T follicular helper cell (primary cell): Measurements from ENCODE around the gene TMEM115.

Source experiments
- DNase-seq: peaks from one replicate; pipeline ENCODE4 v3.0.0-alpha.2; 2020; ENCODE audit warnings: low read depth

Gene TMEM115

DNA sequence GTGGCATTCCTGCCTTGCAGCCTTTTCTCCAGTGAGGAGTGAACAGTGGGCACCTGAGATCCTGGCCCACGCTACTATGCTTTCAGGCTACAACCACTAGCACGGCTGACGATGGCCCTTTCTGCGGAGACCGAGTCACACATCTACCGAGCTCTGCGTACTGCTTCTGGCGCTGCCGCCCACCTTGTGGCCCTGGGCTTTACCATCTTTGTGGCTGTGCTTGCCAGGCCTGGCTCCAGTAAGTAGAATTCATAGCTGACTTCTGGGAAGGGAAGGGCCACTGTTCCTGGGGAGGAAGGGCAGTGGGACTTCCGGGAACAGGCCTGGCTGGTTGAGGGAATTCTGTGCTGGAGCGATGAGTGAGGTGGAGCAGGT, 8.0 kb downstream of the TMEM115 start:
- DNase-seq, result no peak

- DNase-seq, result peak; percentile 99
Observed at GRCh38 chr3:50350527-50351322, 8.6 kb downstream of the TMEM115 start, which contains the start of the genes CYB561D2 and NPRL2. Gene CYB561D2, plus strand, starts transcription at chr3:50350862. Its CDS starts 572 bp downstream, at chr3:50351434. Gene NPRL2, minus strand, starts transcription at chr3:50350775. Its CDS starts 123 bp downstream, at chr3:50350652.

DNA sequence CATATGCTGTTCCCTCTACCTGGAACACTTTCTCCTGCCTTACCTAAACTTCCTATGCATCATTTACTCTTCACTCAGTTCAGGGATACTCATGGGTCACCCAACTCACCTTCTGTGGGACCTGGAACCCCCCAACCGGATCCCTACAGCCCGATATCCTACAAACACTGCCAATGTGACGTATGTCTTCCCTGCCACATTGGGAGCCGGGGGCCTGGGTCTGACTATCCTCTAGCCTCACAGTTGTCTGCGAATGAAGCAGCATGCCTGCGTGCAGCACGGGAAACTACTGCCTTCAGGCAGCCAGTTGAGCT, 9.2 kb downstream of the TMEM115 start:
- no peak for DNase-seq

- peak; percentile 69 for DNase-seq
Observed at GRCh38 chr3:50347187-50347813, 12.0 kb downstream of the TMEM115 start.

GRCh38 chr3:50345586-50346234, 13.6 kb downstream of the TMEM115 start, which contains the start of gene ZMYND10:
Gene ZMYND10, minus strand, starts transcription at chr3:50345732. Its CDS starts 153 bp downstream, at chr3:50345579.
- peak; percentile 69 for DNase-seq

DNA sequence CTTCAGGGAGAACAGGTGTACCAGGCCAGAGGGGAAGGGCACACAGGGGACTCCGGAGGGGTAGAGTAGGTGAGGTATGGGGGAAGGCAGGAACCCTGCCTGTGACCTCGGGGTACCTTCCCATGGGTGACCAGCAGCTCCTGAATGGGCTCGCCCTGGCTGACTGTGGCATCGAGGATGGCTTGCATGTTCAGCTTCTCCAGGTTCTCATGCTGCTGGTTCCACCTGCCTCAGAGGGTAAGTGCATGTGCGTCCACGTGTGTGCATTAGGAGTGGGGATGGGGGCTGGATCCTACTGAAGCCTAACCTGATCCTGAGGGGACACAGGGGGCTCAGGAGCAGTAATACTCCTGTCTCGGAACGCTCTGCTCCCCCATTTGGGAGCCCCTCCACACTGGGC, 14.3 kb downstream of the TMEM115 start:
- no peak for DNase-seq

GRCh38 chr3:50342813-50343633, 16.3 kb downstream of the TMEM115 start:
- no peak for DNase-seq

GRCh38 chr3:50341996-50342650, 17.2 kb downstream of the TMEM115 start:
- DNase-seq, result no peak

- DNase-seq, result no peak
Observed at GRCh38 chr3:50341537-50341936, 17.8 kb downstream of the TMEM115 start.

GRCh38 chr3:50340448-50341329, 18.6 kb downstream of the TMEM115 start, which contains the start of gene RASSF1:
Gene RASSF1, minus strand, starts transcription at chr3:50340836. Its CDS starts 31 bp downstream, at chr3:50340805.
- peak; percentile 40 for DNase-seq

DNA sequence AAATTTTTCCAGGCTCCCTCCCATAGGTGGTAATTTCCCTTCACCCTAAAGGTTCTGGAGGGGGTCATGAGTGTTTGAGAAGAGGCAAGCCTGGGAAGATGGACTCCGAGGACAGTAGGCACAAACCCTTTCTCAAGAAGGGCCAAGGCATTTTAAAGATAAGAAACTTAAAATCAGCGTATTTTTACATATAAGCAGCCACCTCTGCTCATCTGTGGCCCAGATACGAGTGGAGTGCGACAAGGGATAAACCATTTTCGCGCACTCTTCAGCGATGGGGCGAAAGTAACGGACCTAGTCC, 19.2 kb downstream of the TMEM115 start:
- DNase-seq, result no peak

DNA sequence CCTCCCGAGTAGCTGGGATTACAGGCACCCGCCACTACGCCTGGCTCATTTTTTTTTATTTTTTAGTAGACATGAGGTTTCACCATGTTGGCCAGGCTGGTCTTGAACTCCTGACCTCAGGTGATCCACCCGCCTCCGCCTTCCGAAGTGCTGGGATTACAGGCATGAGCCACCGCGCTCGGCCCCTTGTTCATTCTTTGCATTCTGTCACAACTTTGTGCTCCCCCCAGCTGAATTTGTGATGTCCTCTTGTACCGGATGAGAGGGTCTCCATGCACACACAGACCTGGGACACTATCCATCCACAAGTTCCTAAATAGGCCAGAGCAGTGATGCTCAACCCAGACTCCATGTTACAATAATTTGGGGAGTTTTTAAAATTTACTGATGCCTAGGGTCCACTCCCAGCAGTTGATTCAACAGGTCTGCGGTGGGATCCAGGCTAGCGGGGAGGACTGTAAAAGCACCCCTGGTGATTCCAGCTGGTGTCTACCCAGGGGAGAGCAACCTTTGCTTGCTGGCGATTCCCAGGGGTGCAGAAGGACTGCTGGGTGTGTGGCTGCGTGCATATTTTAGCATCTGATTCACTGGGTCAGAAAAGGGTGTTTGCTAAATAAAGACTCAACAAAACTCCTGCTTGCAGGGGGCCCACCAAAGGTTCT, 19.7 kb downstream of the TMEM115 start:
- no peak for DNase-seq

DNA sequence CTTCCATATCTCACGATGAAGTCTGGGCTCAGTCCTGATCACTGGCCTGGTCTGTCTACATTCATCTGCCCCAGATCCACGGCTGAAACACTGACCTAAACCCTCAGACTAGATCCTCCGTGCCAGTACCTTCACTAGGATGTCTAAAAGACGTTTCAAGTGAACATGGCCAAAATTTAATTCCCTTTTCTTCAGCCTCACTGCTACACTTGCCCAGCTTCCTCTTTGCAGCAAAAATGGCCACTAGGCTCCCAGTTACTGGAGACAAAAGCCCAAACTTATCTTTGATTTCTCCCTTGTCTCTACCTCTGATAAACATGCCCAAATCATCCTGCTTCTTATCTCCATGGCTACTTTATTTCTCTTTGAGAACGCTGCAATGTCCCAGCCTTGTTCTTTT, 20.4 kb downstream of the TMEM115 start:
- no peak for DNase-seq

GRCh38 chr3:50337175-50337861, 22.0 kb downstream of the TMEM115 start:
- DNase-seq, result peak; percentile 89

DNA sequence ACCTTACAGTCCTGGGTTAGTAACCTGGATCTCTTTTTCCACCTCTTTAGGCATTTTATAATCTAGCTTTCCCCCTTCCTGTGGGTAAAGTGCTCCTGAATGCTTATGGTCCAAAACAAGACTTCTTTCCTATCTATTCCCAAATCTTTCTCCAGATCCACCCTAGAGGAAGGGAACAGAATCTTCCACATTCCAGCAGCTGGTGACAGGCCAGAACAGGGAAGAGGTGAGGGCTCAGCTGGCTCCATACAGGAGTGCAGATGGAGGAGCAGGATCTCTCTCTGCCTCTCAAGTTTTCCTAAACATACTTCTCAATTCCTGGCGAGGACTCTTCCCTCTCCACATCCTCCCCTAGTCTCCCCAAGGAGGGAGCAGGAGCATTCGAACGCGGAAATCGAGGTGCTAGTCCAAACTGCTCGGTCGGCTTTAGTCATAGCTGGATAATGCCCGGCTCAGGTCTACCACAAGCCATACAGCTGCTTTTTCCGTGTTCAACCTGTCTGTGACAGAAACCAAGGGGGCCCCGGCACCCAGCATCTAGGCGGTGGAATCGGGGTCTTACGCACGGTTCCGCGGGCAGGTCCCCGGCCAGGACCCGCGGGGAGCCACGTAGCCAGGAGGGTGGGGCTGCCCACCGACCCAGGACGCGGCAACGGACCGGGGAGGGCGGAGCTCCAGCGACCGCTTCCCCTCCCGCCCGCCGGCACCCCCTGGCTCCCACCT, 22.7 kb downstream of the TMEM115 start:
- no peak for DNase-seq

DNA sequence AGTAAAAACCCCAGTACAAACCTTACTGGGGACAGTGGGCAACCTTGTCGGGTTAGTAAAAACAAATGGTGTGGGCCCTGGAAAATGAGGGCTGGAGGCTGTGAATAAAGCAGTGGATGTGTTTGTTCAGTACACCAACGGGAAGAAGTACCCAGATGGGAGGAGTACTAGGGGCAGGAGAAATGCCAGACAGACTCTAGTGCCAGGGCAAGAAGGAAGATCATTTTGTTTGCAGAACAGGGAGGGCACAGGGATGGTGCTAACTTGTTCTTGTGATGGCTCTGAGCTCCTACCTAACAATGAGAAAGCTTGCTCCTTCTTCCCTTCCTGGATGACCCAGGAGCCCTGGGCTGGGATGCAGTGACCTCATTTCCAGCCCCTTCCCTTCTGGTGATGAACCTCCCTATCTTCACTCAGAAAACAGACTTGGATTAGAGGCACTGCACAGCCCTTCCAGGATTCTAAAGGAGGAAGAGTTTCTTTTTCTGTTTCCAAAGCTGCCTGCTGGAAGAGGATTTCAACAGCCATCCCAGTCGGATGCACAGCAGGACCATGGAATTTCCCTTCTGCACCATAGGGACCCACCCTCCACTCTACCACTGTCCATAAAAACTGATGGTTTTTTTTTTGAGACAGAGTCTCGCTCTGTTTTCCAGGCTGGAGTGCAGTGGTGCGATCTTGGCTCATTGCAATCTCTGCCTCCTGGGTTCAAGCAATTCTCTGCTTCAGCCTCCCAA, 24.8 kb downstream of the TMEM115 start:
- no peak for DNase-seq

GRCh38 chr3:50333744-50334328, 25.5 kb downstream of the TMEM115 start:
- DNase-seq, result no peak
